ENCODE results near the gene MCUB. TPM values are rescaled to one million over a fixed set of nuclear protein-coding genes. Genes with fewer than 3 reads are reported as not detected.

MCUB gene
- total and polyA plus RNA-seq, 4 donors: 1.3 to 4.9 (median 1.9) TPM

- 80% methylated on average over 2 of the region's 2 CpGs for WGBS
- H3K27ac ChIP-seq (ENCODE audit: low read depth in 1 of 2, low read length in 2 of 2): no peak overlapping the region
- TF ChIP-seq REST (IDR thresholded peaks at IDR 0.05) (no peak), FOXA2 (IDR thresholded peaks at IDR 0.05) (no peak), FOXA1 (IDR thresholded peaks at IDR 0.05) (no peak), ATF3 (IDR thresholded peaks at IDR 0.05) (no peak), GABPA (IDR thresholded peaks at IDR 0.05 in 1 of 2, conservative IDR thresholded peaks at IDR 0.05 in 1 of 2) (no peak), RAD21 (IDR thresholded peaks at IDR 0.05) (no peak), RXRA (IDR thresholded peaks at IDR 0.05) (no peak), SP1 (IDR thresholded peaks at IDR 0.05) (no peak), ZBTB33 (IDR thresholded peaks at IDR 0.05) (no peak), CTCF (IDR thresholded peaks at IDR 0.05; ENCODE audit: low read depth, low read length, missing input control) (no peak), TAF1 (conservative IDR thresholded peaks at IDR 0.05) (no peak), NR2F2 (IDR thresholded peaks at IDR 0.05) (no peak), HNF4A (conservative IDR thresholded peaks at IDR 0.05) (no peak), HNF4G (IDR thresholded peaks at IDR 0.05) (no peak), MAX (IDR thresholded peaks at IDR 0.05) (no peak), JUND (IDR thresholded peaks at IDR 0.05) (no peak), EGR1 (IDR thresholded peaks at IDR 0.05; ENCODE audit: low read depth in 2 of 2) (no peak)
Observed at GRCh38 chr4:109662116-109662515, 102.1 kb downstream of the MCUB start.

GRCh38 chr4:109662771-109663170, 102.7 kb downstream of the MCUB start:
- Histone ChIP-seq H3K36me3 (ENCODE audit: control insufficient read depth in 4 of 4, insufficient read depth in 3 of 4, low read depth in 1 of 4, low read length in 3 of 4) (no peaks in the 10 kb centered on the region), H3K9me3 (ENCODE audit: control insufficient read depth in 4 of 4, low read length in 3 of 4) (no peaks in the 10 kb centered on the region), H3K4me1 (ENCODE audit: control insufficient read depth in 4 of 4, insufficient read depth in 4 of 4, low read length in 3 of 4) (no peaks in the 10 kb centered on the region), H3K9ac (ENCODE audit: low read depth in 1 of 2, low read length in 2 of 2) (no peak overlapping the region), H3K27ac (ENCODE audit: low read depth in 1 of 2, low read length in 2 of 2) (no peak overlapping the region), H3K4me3 (ENCODE audit: low read depth in 1 of 3, low read length in 3 of 3) (no peak overlapping the region), H3K27me3 (ENCODE audit: control insufficient read depth in 4 of 4, insufficient read depth in 4 of 4, low read length in 3 of 4) (no peaks in the 10 kb centered on the region)
- DNase-seq (ENCODE audit: low spot score): no peak
- 86% methylated on average over 3 of the region's 3 CpGs for WGBS
- no peak for TF ChIP-seq ATF3 (IDR thresholded peaks at IDR 0.05)
- TF ChIP-seq TAF1 (conservative IDR thresholded peaks at IDR 0.05): no peak
- no peak for TF ChIP-seq GABPA (IDR thresholded peaks at IDR 0.05 in 1 of 2, conservative IDR thresholded peaks at IDR 0.05 in 1 of 2)
- no peak for TF ChIP-seq HNF4A (conservative IDR thresholded peaks at IDR 0.05)
- no peak for TF ChIP-seq SP1 (IDR thresholded peaks at IDR 0.05)
- TF ChIP-seq FOXA2 (IDR thresholded peaks at IDR 0.05): no peak
- TF ChIP-seq YY1 (IDR thresholded peaks at IDR 0.05): no peak
- no peak for TF ChIP-seq JUND (IDR thresholded peaks at IDR 0.05)
- no peak for TF ChIP-seq MAX (IDR thresholded peaks at IDR 0.05)
- TF ChIP-seq FOXA1 (IDR thresholded peaks at IDR 0.05): no peak
- TF ChIP-seq HNF4G (IDR thresholded peaks at IDR 0.05): no peak
- TF ChIP-seq CTCF (IDR thresholded peaks at IDR 0.05; ENCODE audit: low read depth, low read length, missing input control): no peak
- TF ChIP-seq RAD21 (IDR thresholded peaks at IDR 0.05): no peak
- TF ChIP-seq EGR1 (IDR thresholded peaks at IDR 0.05; ENCODE audit: low read depth in 2 of 2): no peak

More at GRCh38 chr4:109662116-109662515, 102.1 kb downstream of the MCUB start:
- no peak for DNase-seq (ENCODE audit: low spot score)
- Histone ChIP-seq H3K27me3 (ENCODE audit: control insufficient read depth in 4 of 4, insufficient read depth in 4 of 4, low read length in 3 of 4) (no peaks in the 10 kb centered on the region), H3K9ac (ENCODE audit: low read depth in 1 of 2, low read length in 2 of 2) (no peak overlapping the region), H3K9me3 (ENCODE audit: control insufficient read depth in 4 of 4, low read length in 3 of 4) (no peaks in the 10 kb centered on the region), H3K4me3 (ENCODE audit: low read depth in 1 of 3, low read length in 3 of 3) (no peak overlapping the region), H3K4me1 (ENCODE audit: control insufficient read depth in 4 of 4, insufficient read depth in 4 of 4, low read length in 3 of 4) (no peaks in the 10 kb centered on the region), H3K36me3 (ENCODE audit: control insufficient read depth in 4 of 4, insufficient read depth in 3 of 4, low read depth in 1 of 4, low read length in 3 of 4) (no peaks in the 10 kb centered on the region)
